ENCODE data around the gene CDS2.

The CDS2 gene

DNA sequence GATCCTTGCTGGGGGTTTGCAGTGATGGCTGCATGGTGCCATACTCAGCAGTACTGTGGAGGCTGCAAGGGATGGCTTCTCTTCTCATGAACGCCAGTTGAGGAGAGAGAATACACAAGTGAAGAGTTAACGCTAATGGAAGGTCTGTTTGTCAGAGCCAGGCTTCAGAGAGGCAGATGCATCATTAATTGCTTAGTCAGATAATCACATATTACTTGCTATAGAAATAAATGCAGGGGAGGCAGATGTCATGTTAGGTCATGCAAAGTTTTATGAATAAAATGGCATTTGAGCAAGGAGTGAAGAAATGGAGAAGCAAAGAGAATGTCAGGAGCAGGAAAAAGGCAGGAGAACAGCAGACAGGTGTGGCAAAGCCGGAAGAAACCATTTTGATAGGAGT is 51.2 kb downstream of the CDS2 start:
- Histone ChIP-seq H3K27ac (no peak overlapping the region), H3K36me3 (ENCODE audit: insufficient read depth) (no peaks in the 10 kb centered on the region), H3K9ac (no peak overlapping the region), H2AFZ (ENCODE audit: low read depth) (no peak overlapping the region), H3K4me1 (ENCODE audit: low read depth, poor library complexity, severe bottlenecking) (no peaks in the 10 kb centered on the region), H4K20me1 (ENCODE audit: insufficient read depth) (no peaks in the 10 kb centered on the region), H3K4me3 (IDR thresholded peaks at IDR 0.05; ENCODE audit: insufficient read depth, low read depth, low read length) (no peak overlapping the region), H3K27me3 (ENCODE audit: insufficient read depth, low read depth) (no peaks in the 10 kb centered on the region), H3K4me2 (no peak overlapping the region), H3K79me2 (ENCODE audit: insufficient read depth, low read depth) (no peaks in the 10 kb centered on the region)
- TF ChIP-seq CTCF (conservative IDR thresholded peaks at IDR 0.05; ENCODE audit: low read depth, low read length): no peak

- Histone ChIP-seq H3K4me2 (no peak overlapping the region), H3K27ac (no peak overlapping the region), H4K20me1 (ENCODE audit: insufficient read depth) (no peaks in the 10 kb centered on the region), H3K4me3 (IDR thresholded peaks at IDR 0.05; ENCODE audit: insufficient read depth, low read depth, low read length) (no peak overlapping the region), H3K36me3 (ENCODE audit: insufficient read depth) (no peaks in the 10 kb centered on the region), H3K27me3 (ENCODE audit: insufficient read depth, low read depth) (no peaks in the 10 kb centered on the region), H2AFZ (ENCODE audit: low read depth) (no peak overlapping the region), H3K4me1 (ENCODE audit: low read depth, poor library complexity, severe bottlenecking) (no peaks in the 10 kb centered on the region), H3K79me2 (ENCODE audit: insufficient read depth, low read depth) (no peaks in the 10 kb centered on the region), H3K9ac (no peak overlapping the region)
- no peak for TF ChIP-seq CTCF (conservative IDR thresholded peaks at IDR 0.05; ENCODE audit: low read depth, low read length)
These were observed 53.6 kb downstream of the CDS2 start for GRCh38 chr20:5180421-5180820.

DNA sequence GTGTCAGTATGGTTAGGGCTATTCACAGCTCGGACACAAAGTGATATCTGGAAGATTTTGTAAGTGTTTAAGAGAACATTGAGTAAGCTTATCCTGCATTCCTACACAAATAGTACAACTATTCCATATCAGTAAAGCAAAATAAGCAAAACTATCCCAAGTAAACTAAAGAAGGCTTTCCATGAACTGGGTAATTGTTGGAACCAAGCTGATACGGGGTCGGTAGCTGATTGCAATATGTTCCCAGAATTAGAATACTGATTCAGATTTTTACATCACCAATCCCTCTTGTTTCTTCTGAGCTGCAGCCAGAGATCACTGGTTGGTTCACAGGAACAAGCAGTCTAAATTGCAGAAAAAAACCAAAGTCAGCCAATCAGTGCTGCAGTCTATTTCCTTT is 54.1 kb downstream of the CDS2 start:
- Histone ChIP-seq H3K79me2 (ENCODE audit: insufficient read depth, low read depth) (no peaks in the 10 kb centered on the region), H3K4me3 (IDR thresholded peaks at IDR 0.05; ENCODE audit: insufficient read depth, low read depth, low read length) (no peak overlapping the region), H3K27ac (no peak overlapping the region), H3K4me2 (no peak overlapping the region), H4K20me1 (ENCODE audit: insufficient read depth) (no peaks in the 10 kb centered on the region), H3K27me3 (ENCODE audit: insufficient read depth, low read depth) (no peaks in the 10 kb centered on the region), H2AFZ (ENCODE audit: low read depth) (no peak overlapping the region), H3K4me1 (ENCODE audit: low read depth, poor library complexity, severe bottlenecking) (no peaks in the 10 kb centered on the region), H3K36me3 (ENCODE audit: insufficient read depth) (no peaks in the 10 kb centered on the region), H3K9ac (no peak overlapping the region)
- no peak for TF ChIP-seq CTCF (conservative IDR thresholded peaks at IDR 0.05; ENCODE audit: low read depth, low read length)

GRCh38 chr20:5181492-5181891 is 54.7 kb downstream of the CDS2 start:
- Histone ChIP-seq H3K4me1 (ENCODE audit: low read depth, poor library complexity, severe bottlenecking) (no peaks in the 10 kb centered on the region), H3K36me3 (ENCODE audit: insufficient read depth) (no peaks in the 10 kb centered on the region), H2AFZ (ENCODE audit: low read depth) (no peak overlapping the region), H4K20me1 (ENCODE audit: insufficient read depth) (no peaks in the 10 kb centered on the region), H3K4me3 (IDR thresholded peaks at IDR 0.05; ENCODE audit: insufficient read depth, low read depth, low read length) (no peak overlapping the region), H3K27ac (no peak overlapping the region), H3K4me2 (no peak overlapping the region), H3K79me2 (ENCODE audit: insufficient read depth, low read depth) (no peaks in the 10 kb centered on the region), H3K9ac (no peak overlapping the region), H3K27me3 (ENCODE audit: insufficient read depth, low read depth) (no peaks in the 10 kb centered on the region)
- TF ChIP-seq CTCF (conservative IDR thresholded peaks at IDR 0.05; ENCODE audit: low read depth, low read length): no peak

DNA sequence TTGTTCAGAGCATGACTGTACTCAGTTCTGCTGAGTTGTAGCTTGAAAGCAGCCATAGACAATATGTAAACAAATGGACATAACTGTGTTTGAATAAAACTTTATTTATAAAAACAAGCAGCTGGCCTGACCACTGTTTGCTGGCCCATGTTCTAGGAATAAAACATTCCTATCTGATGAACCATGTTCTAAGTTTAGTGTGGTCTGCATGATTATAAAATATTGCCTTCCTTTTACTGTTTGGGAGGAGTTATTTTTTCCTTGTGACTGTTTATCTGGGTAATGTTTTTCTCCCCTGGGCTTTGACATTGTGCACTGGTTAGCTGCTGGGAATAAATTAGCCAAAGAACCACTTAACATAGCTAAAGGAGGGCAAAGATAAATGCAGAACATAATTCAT is 55.1 kb downstream of the CDS2 start:
- Histone ChIP-seq H3K27me3 (ENCODE audit: insufficient read depth, low read depth) (no peaks in the 10 kb centered on the region), H3K36me3 (ENCODE audit: insufficient read depth) (no peaks in the 10 kb centered on the region), H3K79me2 (ENCODE audit: insufficient read depth, low read depth) (no peaks in the 10 kb centered on the region), H3K4me2 (no peak overlapping the region), H3K27ac (no peak overlapping the region), H2AFZ (ENCODE audit: low read depth) (no peak overlapping the region), H4K20me1 (ENCODE audit: insufficient read depth) (no peaks in the 10 kb centered on the region), H3K4me1 (ENCODE audit: low read depth, poor library complexity, severe bottlenecking) (no peaks in the 10 kb centered on the region), H3K4me3 (IDR thresholded peaks at IDR 0.05; ENCODE audit: insufficient read depth, low read depth, low read length) (no peak overlapping the region), H3K9ac (no peak overlapping the region)
- TF ChIP-seq CTCF (conservative IDR thresholded peaks at IDR 0.05; ENCODE audit: low read depth, low read length): no peak

All from KMS-11 (cell line).